ENCODE measurements around the gene ATP10A.

- TF ChIP-seq, protein P1, sequence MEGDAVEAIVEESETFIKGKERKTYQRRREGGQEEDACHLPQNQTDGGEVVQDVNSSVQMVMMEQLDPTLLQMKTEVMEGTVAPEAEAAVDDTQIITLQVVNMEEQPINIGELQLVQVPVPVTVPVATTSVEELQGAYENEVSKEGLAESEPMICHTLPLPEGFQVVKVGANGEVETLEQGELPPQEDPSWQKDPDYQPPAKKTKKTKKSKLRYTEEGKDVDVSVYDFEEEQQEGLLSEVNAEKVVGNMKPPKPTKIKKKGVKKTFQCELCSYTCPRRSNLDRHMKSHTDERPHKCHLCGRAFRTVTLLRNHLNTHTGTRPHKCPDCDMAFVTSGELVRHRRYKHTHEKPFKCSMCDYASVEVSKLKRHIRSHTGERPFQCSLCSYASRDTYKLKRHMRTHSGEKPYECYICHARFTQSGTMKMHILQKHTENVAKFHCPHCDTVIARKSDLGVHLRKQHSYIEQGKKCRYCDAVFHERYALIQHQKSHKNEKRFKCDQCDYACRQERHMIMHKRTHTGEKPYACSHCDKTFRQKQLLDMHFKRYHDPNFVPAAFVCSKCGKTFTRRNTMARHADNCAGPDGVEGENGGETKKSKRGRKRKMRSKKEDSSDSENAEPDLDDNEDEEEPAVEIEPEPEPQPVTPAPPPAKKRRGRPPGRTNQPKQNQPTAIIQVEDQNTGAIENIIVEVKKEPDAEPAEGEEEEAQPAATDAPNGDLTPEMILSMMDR (IDR thresholded peaks at IDR 0.05) = no peak
- TF ChIP-seq POLR2A (IDR thresholded peaks at IDR 0.05) = no peak
These were observed 19.1 kb downstream of the ATP10A start for GRCh38 chr15:25844076-25844475.
